MM.1S (cell line): ENCODE data around the gene SMAGP.

Experiments used
- DNase-seq: peaks from one replicate; pipeline ENCODE4 v3.0.0-alpha.2; 2015
- H2AFZ ChIP-seq: fragments of 300-600 bp; sonication (generic); 2 replicates; pipeline ENCODE4 v1.6.0; 2016; ENCODE audit warnings: antibody characterized with exemption, low read length
- H3F3A ChIP-seq: fragments of 300-600 bp; sonication (generic); 2 replicates; pipeline ENCODE4 v1.6.1; 2016; ENCODE audit warnings: mild to moderate bottlenecking, antibody characterized with exemption, low read length, moderate library complexity, mixed read lengths; ENCODE audit not compliant: insufficient read depth
- H3K27ac ChIP-seq: fragments of 300-600 bp; sonication (generic); 2 replicates; pipeline ENCODE4 v1.5.1; 2016; ENCODE audit warnings: mild to moderate bottlenecking, low read length
- H3K27me3 ChIP-seq: fragments of 300-600 bp; sonication (generic); replicated peaks from 2 replicates; pipeline ENCODE4 v1.6.0; 2016; ENCODE audit warnings: low read length; ENCODE audit not compliant: insufficient read depth
- H3K36me3 ChIP-seq: fragments of 300-600 bp; sonication (generic); replicated peaks from 2 replicates; pipeline ENCODE4 v1.6.1; 2016; ENCODE audit warnings: mild to moderate bottlenecking, low read length, mixed read lengths; ENCODE audit not compliant: insufficient read depth
- H3K4me1 ChIP-seq: fragments of 300-600 bp; sonication (generic); 2 replicates; pipeline ENCODE4 v1.6.1; 2016; ENCODE audit warnings: low read length, mixed read lengths
- H3K4me2 ChIP-seq: fragments of 300-600 bp; sonication (generic); 2 replicates; pipeline ENCODE4 v1.6.0; 2016; ENCODE audit warnings: low read depth, low read length
- H3K4me3 ChIP-seq: fragments of 300-600 bp; sonication (generic); 2 replicates; pipeline ENCODE4 v1.5.1; 2016; ENCODE audit warnings: low read length, mixed read lengths
- H3K79me2 ChIP-seq: fragments of 300-600 bp; sonication (generic); 2 replicates; pipeline ENCODE4 v1.6.1; 2016; ENCODE audit warnings: mixed run types, low read length, mixed read lengths
- H3K9ac ChIP-seq: fragments of 300-600 bp; sonication (generic); 2 replicates; pipeline ENCODE4 v1.6.1; 2016; ENCODE audit warnings: low read length, mixed read lengths
- H3K9me2 ChIP-seq: fragments of 300-600 bp; sonication (generic); replicated peaks from 2 replicates; pipeline ENCODE4 v1.6.1; 2016; ENCODE audit warnings: mild to moderate bottlenecking, low read length, mixed read lengths; ENCODE audit not compliant: insufficient read depth
- H3K9me3 ChIP-seq: fragments of 300-600 bp; sonication (generic); replicated peaks from 2 replicates; pipeline ENCODE4 v1.6.1; 2016; ENCODE audit warnings: mild to moderate bottlenecking, low read length, mixed read lengths; ENCODE audit not compliant: insufficient read depth
- H4K20me1 ChIP-seq: fragments of 300-600 bp; sonication (generic); 2 replicates; pipeline ENCODE4 v1.6.1; 2016; ENCODE audit warnings: mild to moderate bottlenecking, low read length, moderate library complexity, mixed read lengths; ENCODE audit not compliant: insufficient read depth
- EZH2 ChIP-seq: fragments of 300-600 bp; sonication (generic); optimal IDR thresholded peaks from 2 replicates; pipeline ENCODE3; 2017; ENCODE audit warnings: low read depth, mild to moderate bottlenecking, antibody characterized with exemption, low read length, mixed read lengths
- EZH2phosphoT487 ChIP-seq: fragments of 300-600 bp; sonication (generic); IDR thresholded peaks from 2 replicates; pipeline ENCODE4 v1.6.1; 2018; ENCODE audit warnings: antibody characterized with exemption, low read length
- TF ChIP-seq, protein P1 (sequence below): fragments of 300-600 bp; sonication (generic); IDR thresholded peaks from 2 replicates; pipeline ENCODE4 v1.5.1; 2016; ENCODE audit warnings: antibody characterized with exemption, low read length, mixed read lengths

Gene SMAGP

DNA sequence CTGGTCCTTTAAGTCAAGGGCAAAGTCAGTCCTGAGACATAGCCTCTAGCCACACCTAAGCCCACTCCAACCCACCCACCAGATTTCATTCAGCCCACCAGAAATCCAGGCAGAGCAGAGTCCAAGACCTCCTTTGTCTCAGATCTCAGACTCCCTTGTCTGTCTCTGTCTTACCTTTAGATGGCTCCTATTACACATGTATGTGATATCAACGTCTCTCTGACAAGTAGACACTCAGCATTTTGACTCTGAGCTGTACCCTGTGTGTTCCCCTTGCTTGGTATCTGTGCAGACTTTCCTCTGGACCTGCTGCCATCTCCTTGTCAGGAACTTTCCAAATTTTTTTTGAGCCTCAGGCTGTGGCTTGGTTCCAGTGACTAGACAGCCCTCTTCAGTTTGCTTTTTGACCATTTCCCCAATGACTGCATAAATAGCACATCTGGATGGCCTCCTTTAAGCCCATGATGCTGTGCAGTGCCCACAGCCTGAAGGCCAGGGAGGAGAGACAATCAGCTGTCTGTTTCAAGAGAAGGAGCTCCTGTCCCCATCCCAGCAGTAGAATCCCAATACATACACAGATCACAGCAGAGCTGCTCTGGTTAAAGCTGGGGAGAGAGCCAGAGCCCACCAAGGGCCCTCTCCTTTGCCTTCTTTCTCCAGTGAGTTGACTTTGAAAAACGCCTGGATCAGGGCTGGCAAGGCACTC is 59.4 kb downstream of the SMAGP start:
- Histone ChIP-seq H3K79me2 (no peaks in the 10 kb centered on the region), H3K4me3 (no peak overlapping the region), H3K4me1 (no peaks in the 10 kb centered on the region), H3K9ac (no peak overlapping the region), H2AFZ (no peak overlapping the region), H3K9me3 (no peaks in the 10 kb centered on the region), H3F3A (0 out of 2 replicates have a peak, but pooled peaks cover 2% of the 10 kb centered on the region), H3K4me2 (no peak overlapping the region), H4K20me1 (no peaks in the 10 kb centered on the region), H3K36me3 (no peaks in the 10 kb centered on the region), H3K27ac (no peak overlapping the region), H3K27me3 (no peaks in the 10 kb centered on the region), H3K9me2 (no peaks in the 10 kb centered on the region)
- no peak for TF ChIP-seq EZH2
- TF ChIP-seq EZH2phosphoT487 = no peak
- TF ChIP-seq, protein P1, sequence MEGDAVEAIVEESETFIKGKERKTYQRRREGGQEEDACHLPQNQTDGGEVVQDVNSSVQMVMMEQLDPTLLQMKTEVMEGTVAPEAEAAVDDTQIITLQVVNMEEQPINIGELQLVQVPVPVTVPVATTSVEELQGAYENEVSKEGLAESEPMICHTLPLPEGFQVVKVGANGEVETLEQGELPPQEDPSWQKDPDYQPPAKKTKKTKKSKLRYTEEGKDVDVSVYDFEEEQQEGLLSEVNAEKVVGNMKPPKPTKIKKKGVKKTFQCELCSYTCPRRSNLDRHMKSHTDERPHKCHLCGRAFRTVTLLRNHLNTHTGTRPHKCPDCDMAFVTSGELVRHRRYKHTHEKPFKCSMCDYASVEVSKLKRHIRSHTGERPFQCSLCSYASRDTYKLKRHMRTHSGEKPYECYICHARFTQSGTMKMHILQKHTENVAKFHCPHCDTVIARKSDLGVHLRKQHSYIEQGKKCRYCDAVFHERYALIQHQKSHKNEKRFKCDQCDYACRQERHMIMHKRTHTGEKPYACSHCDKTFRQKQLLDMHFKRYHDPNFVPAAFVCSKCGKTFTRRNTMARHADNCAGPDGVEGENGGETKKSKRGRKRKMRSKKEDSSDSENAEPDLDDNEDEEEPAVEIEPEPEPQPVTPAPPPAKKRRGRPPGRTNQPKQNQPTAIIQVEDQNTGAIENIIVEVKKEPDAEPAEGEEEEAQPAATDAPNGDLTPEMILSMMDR = no peak
- no peak for DNase-seq

DNA sequence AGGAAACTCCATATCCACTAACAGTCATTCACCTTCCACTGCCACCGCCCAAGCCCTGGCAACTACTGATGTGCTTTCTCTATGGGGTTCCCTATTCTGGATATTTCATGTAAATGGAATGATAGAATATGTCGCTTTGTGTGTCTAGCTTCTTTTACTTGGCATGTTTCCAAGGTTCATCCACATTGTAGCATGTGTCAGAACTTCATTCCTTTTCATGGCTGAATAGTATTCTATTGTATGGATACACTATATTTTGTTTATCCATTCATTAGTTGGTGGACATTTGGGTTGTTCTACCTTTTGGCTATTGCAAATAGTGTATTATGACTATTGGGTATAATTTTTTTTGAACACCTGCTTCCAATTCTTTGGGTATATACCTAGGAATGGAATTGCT is 61.0 kb downstream of the SMAGP start:
- H3F3A ChIP-seq = no peaks in the 10 kb centered on the region
- H3K27me3 ChIP-seq = no peaks in the 10 kb centered on the region
- H3K79me2 ChIP-seq = no peaks in the 10 kb centered on the region
- no peak overlapping the region for H3K4me3 ChIP-seq
- H3K9ac ChIP-seq = no peak overlapping the region
- no peak overlapping the region for H3K27ac ChIP-seq
- no peak overlapping the region for H3K4me2 ChIP-seq
- no peak for TF ChIP-seq EZH2phosphoT487
- TF ChIP-seq, protein P1 = no peak
- no peak for TF ChIP-seq EZH2
- H3K4me1 ChIP-seq = no peaks in the 10 kb centered on the region
- no peaks in the 10 kb centered on the region for H3K9me3 ChIP-seq
- DNase-seq = no peak
- no peaks in the 10 kb centered on the region for H3K9me2 ChIP-seq
- no peaks in the 10 kb centered on the region for H4K20me1 ChIP-seq
- H2AFZ ChIP-seq = no peak overlapping the region
- H3K36me3 ChIP-seq = no peaks in the 10 kb centered on the region

DNA sequence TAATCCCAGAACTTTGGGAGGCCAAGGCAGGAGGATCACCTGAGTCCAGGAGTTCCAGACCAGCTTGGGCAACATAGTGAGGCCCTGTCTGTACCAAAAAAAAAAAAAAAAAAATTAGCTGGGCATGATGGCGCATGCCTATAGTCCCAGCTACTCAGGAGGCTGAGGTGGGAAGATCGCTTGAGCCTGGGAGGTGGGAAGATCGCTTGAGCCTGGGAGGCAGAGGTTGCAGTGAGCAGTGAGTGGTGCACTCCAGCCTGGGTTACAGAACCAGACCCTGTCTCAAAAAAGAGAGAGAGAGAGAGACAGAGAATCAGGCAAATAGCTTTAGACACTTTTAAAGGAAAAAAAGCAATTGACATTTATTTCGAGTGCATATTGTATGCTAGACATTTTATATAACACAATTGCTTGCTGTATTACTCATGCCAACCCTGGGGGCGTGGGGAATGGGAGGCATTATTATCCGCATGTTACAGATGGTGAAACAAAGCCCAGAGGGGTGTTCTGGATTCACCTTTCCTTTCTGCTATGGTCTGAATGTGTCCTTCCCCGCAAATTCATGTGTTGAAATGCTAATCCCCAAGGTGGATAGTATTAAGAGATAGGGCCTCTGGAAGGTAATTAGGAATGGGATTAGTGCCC is 62.1 kb downstream of the SMAGP start:
- Histone ChIP-seq H3K27ac (no peak overlapping the region), H3K9me2 (no peaks in the 10 kb centered on the region), H3K79me2 (no peaks in the 10 kb centered on the region), H3K9ac (no peak overlapping the region), H3K4me3 (no peak overlapping the region), H3K27me3 (no peaks in the 10 kb centered on the region), H3K36me3 (no peaks in the 10 kb centered on the region), H3K4me2 (no peak overlapping the region), H4K20me1 (no peaks in the 10 kb centered on the region), H3K9me3 (no peaks in the 10 kb centered on the region), H3K4me1 (no peaks in the 10 kb centered on the region), H2AFZ (no peak overlapping the region), H3F3A (no peaks in the 10 kb centered on the region)
- DNase-seq = no peak
- TF ChIP-seq, protein P1 = no peak
- TF ChIP-seq EZH2phosphoT487 (no peak), EZH2 (no peak)
